Testis (tissue), 2 donors: Measurements from ENCODE around the gene RASA3.

Experiments used
- CTCF ChIP-seq, 3 experiments: fragments of 450-650 bp in 2 of 3; fragments of 200-600 bp in 1 of 3; sonication (generic) in 1 of 3; IDR thresholded peaks; one replicate each; pipeline ENCODE4 v1.5.1; 2016 to 2019; ENCODE audit warnings: antibody characterized with exemption in 3 of 3, mild to moderate bottlenecking in 2 of 3, moderate library complexity in 1 of 3
- POLR2A ChIP-seq: fragments of 450-650 bp; IDR thresholded peaks from one replicate; pipeline ENCODE4 v1.6.1; 2017; ENCODE audit warnings: antibody characterized with exemption, mild to moderate bottlenecking, moderate library complexity

GRCh38 chr13:114108894-114109293 is 23.5 kb downstream of the RASA3 start:
- TF ChIP-seq CTCF (IDR thresholded peaks at IDR 0.05) (no peak), POLR2A (no peak)
